ENCODE results near the gene SLC6A19.

GRCh38 chr5:1220831-1221230 lies 19.4 kb downstream of the SLC6A19 start:
- TF ChIP-seq, protein P1, sequence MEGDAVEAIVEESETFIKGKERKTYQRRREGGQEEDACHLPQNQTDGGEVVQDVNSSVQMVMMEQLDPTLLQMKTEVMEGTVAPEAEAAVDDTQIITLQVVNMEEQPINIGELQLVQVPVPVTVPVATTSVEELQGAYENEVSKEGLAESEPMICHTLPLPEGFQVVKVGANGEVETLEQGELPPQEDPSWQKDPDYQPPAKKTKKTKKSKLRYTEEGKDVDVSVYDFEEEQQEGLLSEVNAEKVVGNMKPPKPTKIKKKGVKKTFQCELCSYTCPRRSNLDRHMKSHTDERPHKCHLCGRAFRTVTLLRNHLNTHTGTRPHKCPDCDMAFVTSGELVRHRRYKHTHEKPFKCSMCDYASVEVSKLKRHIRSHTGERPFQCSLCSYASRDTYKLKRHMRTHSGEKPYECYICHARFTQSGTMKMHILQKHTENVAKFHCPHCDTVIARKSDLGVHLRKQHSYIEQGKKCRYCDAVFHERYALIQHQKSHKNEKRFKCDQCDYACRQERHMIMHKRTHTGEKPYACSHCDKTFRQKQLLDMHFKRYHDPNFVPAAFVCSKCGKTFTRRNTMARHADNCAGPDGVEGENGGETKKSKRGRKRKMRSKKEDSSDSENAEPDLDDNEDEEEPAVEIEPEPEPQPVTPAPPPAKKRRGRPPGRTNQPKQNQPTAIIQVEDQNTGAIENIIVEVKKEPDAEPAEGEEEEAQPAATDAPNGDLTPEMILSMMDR (IDR thresholded peaks at IDR 0.05), result no peak
- TF ChIP-seq POLR2A (IDR thresholded peaks at IDR 0.05), result no peak
